GM12892 (cell line): Measurements from ENCODE around the gene FAM174C.

Source experiments
- POLR2A ChIP-seq: IDR thresholded peaks from 2 replicates; pipeline ENCODE4 v1.6.1; 2011; ENCODE audit warnings: low read depth, low read length, control low read depth
- POLR2AphosphoS5 ChIP-seq: IDR thresholded peaks from 2 replicates; pipeline ENCODE4 v1.6.1; 2011; ENCODE audit warnings: low read depth, low read length, control low read depth
- TAF1 ChIP-seq: IDR thresholded peaks from 2 replicates; pipeline ENCODE4 v1.6.1; 2011; ENCODE audit warnings: low read depth, mild to moderate bottlenecking, control low read depth, low read length, borderline replicate concordance

- TF ChIP-seq POLR2A: no peak
- no peak for TF ChIP-seq POLR2AphosphoS5
- TF ChIP-seq TAF1: no peak
Measured at GRCh38 chr19:1278713-1279660, 3.7 kb downstream of the FAM174C start.
